RPMI8226 (cell line): ENCODE data around the gene CEACAM8.
A peak's percentile ranks its signal among the peaks of the same experiment; 100 is the strongest.
"Not testable (repeated sequence)": the region's sequence is repeated elsewhere in the genome, so short reads cannot be mapped to it uniquely, and the experiment has no call there.

ENCODE experiments used
- DNase-seq: peaks from one replicate; pipeline ENCODE4 v3.0.0-alpha.2; 2015

Gene CEACAM8

DNA sequence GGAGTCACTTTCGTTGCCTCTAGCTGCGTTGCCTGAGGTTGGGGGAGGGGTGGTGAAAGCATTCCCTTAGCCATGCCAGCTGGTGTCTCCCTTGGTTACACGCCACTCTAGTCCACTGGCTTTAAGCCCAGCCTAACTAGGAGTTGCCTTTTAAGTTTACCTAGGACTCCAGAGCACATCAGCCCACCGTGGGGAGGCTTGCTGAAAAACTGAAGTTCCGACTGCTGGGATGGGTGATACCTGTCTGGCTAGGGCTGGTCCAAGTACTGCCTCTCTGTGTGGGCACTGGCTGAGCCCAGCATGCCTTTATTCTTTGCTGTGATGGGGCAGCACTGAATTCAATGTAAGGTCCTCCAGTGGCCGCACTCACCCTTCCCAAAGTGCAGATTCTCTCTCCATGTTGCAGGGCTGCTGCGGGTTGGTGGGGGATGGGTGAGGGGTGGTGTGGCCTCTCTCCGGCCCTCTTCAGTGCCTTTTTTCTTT lies 54.6 kb downstream of the CEACAM8 start:
- peak; percentile 27 for DNase-seq

GRCh38 chr19:42538841-42539709 lies 55.6 kb downstream of the CEACAM8 start:
- no peak for DNase-seq

DNA sequence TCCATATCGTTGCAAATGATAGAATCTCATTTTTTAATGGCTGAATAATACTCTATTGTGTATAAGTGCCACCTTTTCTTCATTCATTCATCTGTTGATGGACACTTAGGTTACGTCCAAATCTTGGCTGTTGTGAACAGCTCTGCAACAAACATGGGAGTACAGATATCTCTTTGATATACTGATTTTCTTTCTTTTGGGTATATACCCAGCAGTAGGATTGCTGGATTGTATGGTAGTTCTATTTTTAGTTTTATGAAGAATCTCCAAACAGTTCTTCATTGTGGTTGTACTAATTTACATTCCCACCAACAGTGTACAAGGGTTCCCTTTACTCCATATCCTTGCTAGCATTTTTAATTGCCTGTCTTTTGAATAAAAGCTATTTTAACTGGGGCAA lies 59.4 kb downstream of the CEACAM8 start:
- not testable (repeated sequence) for DNase-seq

DNA sequence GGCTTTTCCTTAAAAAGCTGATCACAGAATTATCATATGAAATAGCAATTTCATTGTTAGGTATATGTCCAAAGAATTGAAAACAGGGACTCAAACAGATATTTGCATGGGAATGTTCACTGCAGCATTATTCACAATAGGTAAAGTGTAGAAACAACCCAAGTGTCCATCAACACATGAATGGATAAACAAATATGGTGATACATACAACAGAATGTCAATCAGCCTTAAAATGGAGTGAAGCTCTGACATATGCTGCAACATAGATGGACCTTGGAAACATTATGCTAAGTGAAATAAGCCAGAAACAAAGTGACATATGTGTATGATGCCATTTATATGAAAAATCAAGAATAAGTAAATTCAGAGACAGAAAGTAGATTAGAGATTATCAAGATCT lies 60.3 kb downstream of the CEACAM8 start:
- DNase-seq, result no peak

DNA sequence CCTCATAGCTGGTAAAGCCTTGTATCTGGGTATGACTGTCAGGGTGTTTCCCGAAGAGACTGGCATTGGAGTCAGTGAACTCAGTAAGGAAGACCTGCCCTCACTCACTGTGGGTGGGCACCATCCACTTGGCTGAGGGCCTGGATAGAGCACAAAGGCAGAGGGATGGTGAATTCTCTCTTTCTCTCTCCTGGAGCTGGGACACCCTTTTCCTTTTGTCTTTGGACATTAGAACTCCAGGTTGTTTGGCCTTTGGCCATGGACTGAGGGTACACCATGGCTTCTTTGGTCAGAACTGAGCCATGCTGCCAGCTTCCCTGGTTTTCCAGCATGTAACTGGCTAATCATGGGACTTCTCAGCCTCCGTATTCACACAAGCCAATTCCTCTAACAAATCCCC lies 61.8 kb downstream of the CEACAM8 start:
- DNase-seq, result no peak

GRCh38 chr19:42531313-42531712 lies 63.4 kb downstream of the CEACAM8 start:
- DNase-seq, result no peak
